BE2C (cell line): ENCODE results near the gene SNX20.

ENCODE experiments used
- DNase-seq: peaks from one replicate; pipeline ENCODE4 v3.0.0-alpha.2; 2020
- H3K27me3 ChIP-seq: fragments of 250-450 bp; sonication (Bioruptor Pico); 2 replicates; pipeline ENCODE4 v1.5.1; 2020; ENCODE audit warnings: mild to moderate bottlenecking
- H3K36me3 ChIP-seq: fragments of 250-450 bp; sonication (Bioruptor Pico); 2 replicates; pipeline ENCODE4 v1.5.1; 2020; ENCODE audit warnings: mild to moderate bottlenecking
- H3K4me1 ChIP-seq: fragments of 250-450 bp; sonication (Bioruptor Pico); 2 replicates; pipeline ENCODE4 v1.5.1; 2020
- H3K4me3 ChIP-seq: 2 replicates; pipeline ENCODE4 v1.5.1; 2011; ENCODE audit warnings: low read depth, low read length
- H3K9me3 ChIP-seq: fragments of 250-450 bp; sonication (Bioruptor Pico); 2 replicates; pipeline ENCODE4 v1.5.1; 2020
- TF ChIP-seq, protein P1 (sequence below): IDR thresholded peaks from 2 replicates; pipeline ENCODE4 v1.5.1; 2012; ENCODE audit warnings: mild to moderate bottlenecking, low read depth, low read length

The SNX20 gene

DNA sequence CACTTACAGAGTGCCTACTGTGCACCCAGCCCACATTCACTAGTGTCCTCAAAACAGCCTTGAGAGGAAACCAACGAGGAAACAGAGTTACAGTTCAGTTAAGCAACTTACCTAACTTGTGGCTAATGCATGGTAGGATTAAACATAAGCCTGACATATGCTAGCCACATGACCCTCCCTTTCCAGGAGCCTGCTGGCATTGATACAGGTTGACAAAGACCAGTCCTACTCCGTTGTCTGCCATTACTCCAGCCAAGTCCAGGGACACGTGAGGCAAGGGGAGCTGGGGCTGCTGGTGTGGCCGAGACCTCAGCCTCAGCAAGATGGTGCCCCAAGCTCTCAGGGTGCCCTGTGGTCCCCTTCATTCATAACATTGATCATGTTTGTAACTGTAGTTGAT, 37.9 kb downstream of the SNX20 start:
- H3K36me3 ChIP-seq, result no peaks in the 10 kb centered on the region
- DNase-seq, result no peak
- no peaks in the 10 kb centered on the region for H3K9me3 ChIP-seq
- no peaks in the 10 kb centered on the region for H3K27me3 ChIP-seq
- H3K4me3 ChIP-seq, result no peak overlapping the region
- no peaks in the 10 kb centered on the region for H3K4me1 ChIP-seq
- TF ChIP-seq, protein P1, sequence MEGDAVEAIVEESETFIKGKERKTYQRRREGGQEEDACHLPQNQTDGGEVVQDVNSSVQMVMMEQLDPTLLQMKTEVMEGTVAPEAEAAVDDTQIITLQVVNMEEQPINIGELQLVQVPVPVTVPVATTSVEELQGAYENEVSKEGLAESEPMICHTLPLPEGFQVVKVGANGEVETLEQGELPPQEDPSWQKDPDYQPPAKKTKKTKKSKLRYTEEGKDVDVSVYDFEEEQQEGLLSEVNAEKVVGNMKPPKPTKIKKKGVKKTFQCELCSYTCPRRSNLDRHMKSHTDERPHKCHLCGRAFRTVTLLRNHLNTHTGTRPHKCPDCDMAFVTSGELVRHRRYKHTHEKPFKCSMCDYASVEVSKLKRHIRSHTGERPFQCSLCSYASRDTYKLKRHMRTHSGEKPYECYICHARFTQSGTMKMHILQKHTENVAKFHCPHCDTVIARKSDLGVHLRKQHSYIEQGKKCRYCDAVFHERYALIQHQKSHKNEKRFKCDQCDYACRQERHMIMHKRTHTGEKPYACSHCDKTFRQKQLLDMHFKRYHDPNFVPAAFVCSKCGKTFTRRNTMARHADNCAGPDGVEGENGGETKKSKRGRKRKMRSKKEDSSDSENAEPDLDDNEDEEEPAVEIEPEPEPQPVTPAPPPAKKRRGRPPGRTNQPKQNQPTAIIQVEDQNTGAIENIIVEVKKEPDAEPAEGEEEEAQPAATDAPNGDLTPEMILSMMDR, result no peak

DNA sequence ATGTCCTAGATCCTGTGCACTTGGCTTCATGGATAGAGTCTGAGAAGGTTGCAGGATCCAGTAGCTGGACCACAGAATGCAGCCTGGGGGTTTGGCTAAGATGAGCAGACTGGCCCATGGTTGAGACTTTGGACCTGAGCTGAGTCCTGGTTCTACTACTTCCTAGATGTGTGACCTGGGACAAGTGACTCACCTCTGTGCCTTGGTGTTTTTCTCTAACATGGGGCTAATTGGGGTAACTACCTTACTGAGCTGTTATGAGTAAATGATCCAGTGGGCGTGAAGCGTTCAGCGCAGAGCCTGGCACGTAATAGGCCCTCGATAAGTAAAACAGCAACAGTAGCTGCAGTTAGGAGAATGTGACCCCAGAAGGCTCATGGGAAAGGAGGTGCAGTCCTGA, 38.8 kb downstream of the SNX20 start:
- Histone ChIP-seq H3K27me3 (no peaks in the 10 kb centered on the region), H3K9me3 (no peaks in the 10 kb centered on the region), H3K36me3 (no peaks in the 10 kb centered on the region), H3K4me3 (no peak overlapping the region), H3K4me1 (no peaks in the 10 kb centered on the region)
- TF ChIP-seq, protein P1, result no peak
- DNase-seq, result no peak

DNA sequence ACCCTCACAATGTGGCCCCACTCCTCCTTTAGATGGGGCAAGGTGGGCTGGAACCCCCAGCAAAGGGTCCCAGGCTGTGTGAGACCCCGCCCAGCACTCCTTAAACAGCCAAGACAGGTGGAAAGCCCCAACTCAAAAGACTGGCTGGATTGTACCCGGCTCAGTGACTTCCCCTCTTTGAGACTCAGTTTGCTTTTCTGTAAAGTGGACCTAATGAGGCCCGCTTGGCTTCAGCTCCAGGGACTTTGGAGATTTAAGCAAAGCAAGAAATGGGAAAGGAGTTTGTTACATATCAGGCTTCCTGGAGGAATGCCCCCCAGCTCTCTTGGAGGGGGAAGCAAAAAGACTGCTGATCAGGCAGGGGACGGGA, 39.3 kb downstream of the SNX20 start:
- Histone ChIP-seq H3K9me3 (no peaks in the 10 kb centered on the region), H3K27me3 (no peaks in the 10 kb centered on the region), H3K4me1 (no peaks in the 10 kb centered on the region), H3K4me3 (no peak overlapping the region), H3K36me3 (no peaks in the 10 kb centered on the region)
- TF ChIP-seq, protein P1, result no peak
- no peak for DNase-seq

DNA sequence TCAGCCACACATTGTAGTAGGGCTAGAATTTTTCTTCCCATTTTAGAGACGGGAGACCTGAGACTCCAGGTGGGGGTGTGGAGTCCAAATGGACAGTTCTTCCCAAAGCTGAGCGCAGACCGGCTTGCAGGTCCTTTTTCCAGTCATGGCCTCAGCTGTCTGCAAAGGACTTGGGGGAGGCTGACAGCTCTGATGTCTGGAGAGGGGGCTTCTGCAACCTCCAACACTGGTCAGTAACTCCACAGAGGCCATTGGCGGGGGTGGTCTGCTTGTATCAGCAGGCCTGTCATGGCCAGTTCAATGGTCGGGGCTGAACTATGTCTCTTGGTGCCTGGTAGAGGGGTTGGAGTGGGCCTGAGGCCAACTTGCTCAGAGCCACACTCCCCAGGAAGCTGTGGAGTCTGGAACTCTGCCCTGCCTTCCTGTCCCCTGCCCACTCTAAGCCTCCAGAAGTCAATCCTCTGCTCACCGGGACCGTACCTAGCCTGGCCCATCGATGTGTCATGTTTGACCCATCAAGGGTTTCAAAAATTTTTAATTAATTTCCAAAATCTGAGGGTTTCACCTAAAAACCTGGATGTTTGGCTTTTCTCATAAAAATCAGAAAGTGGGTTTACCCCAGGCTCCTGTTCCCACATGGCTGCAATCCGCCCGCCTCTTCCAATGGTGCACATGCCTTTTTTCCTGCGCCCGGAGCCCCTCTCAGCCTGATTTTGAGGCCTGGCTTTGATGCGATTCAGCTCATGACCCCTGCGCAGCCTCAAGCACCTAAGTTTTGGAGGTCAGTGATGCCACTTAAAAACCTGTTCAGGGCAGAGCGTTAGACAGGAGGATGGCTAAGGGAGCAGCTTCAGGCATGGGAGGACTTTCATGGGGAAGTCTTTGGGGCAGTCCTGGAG, 39.9 kb downstream of the SNX20 start:
- Histone ChIP-seq H3K36me3 (no peaks in the 10 kb centered on the region), H3K4me3 (no peak overlapping the region), H3K4me1 (no peaks in the 10 kb centered on the region), H3K9me3 (no peaks in the 10 kb centered on the region), H3K27me3 (no peaks in the 10 kb centered on the region)
- no peak for DNase-seq
- TF ChIP-seq, protein P1, result no peak

DNA sequence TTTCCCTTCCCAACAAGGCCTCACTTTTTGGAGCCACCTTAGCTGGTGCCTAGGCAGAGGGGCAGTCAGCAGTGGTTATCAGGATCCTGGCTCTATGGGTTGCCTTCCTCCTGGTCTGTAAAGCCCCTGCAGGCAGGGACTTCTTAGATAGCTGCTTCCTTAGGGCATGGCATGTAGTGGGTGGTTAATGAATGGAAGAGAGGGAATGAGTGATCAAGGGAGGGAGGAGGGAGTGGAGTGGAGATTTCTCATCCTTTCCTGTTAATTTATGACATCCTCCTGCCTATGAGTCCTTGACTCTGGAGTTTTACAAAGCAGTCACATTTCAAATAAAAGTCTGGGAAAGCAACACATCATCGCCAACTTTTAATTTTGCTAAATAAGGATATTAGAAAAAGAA, 40.7 kb downstream of the SNX20 start:
- H3K4me3 ChIP-seq, result no peak overlapping the region
- no peak for DNase-seq
- no peaks in the 10 kb centered on the region; the same call in 1 of the 2 replicates for H3K9me3 ChIP-seq
- TF ChIP-seq, protein P1, result no peak
- H3K4me1 ChIP-seq, result no peaks in the 10 kb centered on the region
- no peaks in the 10 kb centered on the region for H3K36me3 ChIP-seq
- no peaks in the 10 kb centered on the region for H3K27me3 ChIP-seq
